ENCODE results near the gene TRAPPC6A. TPM values are rescaled to one million over a fixed set of nuclear protein-coding genes. Genes with fewer than 3 reads are reported as not detected.

Gene TRAPPC6A
- total and polyA plus RNA-seq, 2 donors (not counting 1 experiment from before 2014, with no cell fraction given) = 40.3 to 79.0 TPM

GRCh38 chr19:45121827-45122345, 56.2 kb downstream of the TRAPPC6A start:
- no peak overlapping the region for H3K4me3 ChIP-seq (ENCODE audit: control extremely low read depth in 1 of 5, extremely low read depth in 1 of 5, insufficient read depth in 1 of 5, low read depth in 2 of 5, low read length in 4 of 5)
- TF ChIP-seq EZH2 (IDR thresholded peaks at IDR 0.05; ENCODE audit: borderline replicate concordance, insufficient read depth, low read depth, low read length, poor library complexity, severe bottlenecking) (no peak), CTCF (IDR thresholded peaks at IDR 0.05) (no peak)
- Mint-ChIP-seq H3K4me1 (peaks cover 79% of the 10 kb centered on the region), H3K4me3 (no peak overlapping the region), H3K27ac (no peak overlapping the region), H3K27me3 (no peaks in the 10 kb centered on the region), H3K9me3 (ENCODE audit: insufficient read depth) (no peaks in the 10 kb centered on the region)
- H3K9ac ChIP-seq (ENCODE audit: low read length) = no peak overlapping the region
- WGBS (ENCODE audit: insufficient coverage) = 51% methylated on average over 11 of the region's 11 CpGs
- H3K4me1 ChIP-seq (ENCODE audit: control insufficient read depth in 2 of 2, insufficient read depth in 2 of 2, low read length in 2 of 2) = peaks cover 44 to 64% of the 10 kb centered on the region in 2 donors
- POLR2A ChIA-PET = no interaction called here
- ATAC-seq (ENCODE audit: low read depth) = no peak
- no peak overlapping the region for H3K27ac ChIP-seq (ENCODE audit: low read length in 2 of 2)
- no peak for DNase-seq
- no peaks in the 10 kb centered on the region for H3K36me3 ChIP-seq (replicated peaks in 1 of 2; ENCODE audit: control extremely low read depth in 1 of 2, control insufficient read depth in 1 of 2, extremely low read depth in 1 of 2, insufficient read depth in 2 of 2, low read length in 1 of 2)
- no peaks in the 10 kb centered on the region for H3K9me3 ChIP-seq (ENCODE audit: control extremely low read depth in 1 of 3, control insufficient read depth in 2 of 3, insufficient read depth in 1 of 3, low read length in 2 of 3)
- H3K79me2 ChIP-seq (ENCODE audit: control insufficient read depth, insufficient read depth, low read length) = peaks cover 95% of the 10 kb centered on the region
- peaks cover 86% of the 10 kb centered on the region for H4K20me1 ChIP-seq (ENCODE audit: control insufficient read depth, insufficient read depth, low read length, poor library complexity, severe bottlenecking)
- CTCF ChIA-PET = no interaction called here
- H3K4me2 ChIP-seq (replicated peaks; ENCODE audit: low read depth, low read length, poor library complexity, severe bottlenecking) = peak overlapping the region; percentile 6
- no peaks in the 10 kb centered on the region for H3K27me3 ChIP-seq (replicated peaks in 1 of 4; ENCODE audit: control extremely low read depth in 1 of 4, control insufficient read depth in 3 of 4, insufficient read depth in 4 of 4, low read length in 3 of 4)
- no peak overlapping the region for H2AFZ ChIP-seq (ENCODE audit: insufficient read depth, low read depth, low read length, poor library complexity, severe bottlenecking)
- intact Hi-C loops (cut with micrococcal nuclease) = no loop called here

GRCh38 chr19:45119582-45119981, 58.5 kb downstream of the TRAPPC6A start:
- Histone ChIP-seq H3K79me2 (ENCODE audit: control insufficient read depth, insufficient read depth, low read length) (peaks cover 95% of the 10 kb centered on the region), H2AFZ (ENCODE audit: insufficient read depth, low read depth, low read length, poor library complexity, severe bottlenecking) (no peak overlapping the region), H3K4me2 (replicated peaks; ENCODE audit: low read depth, low read length, poor library complexity, severe bottlenecking) (no peak overlapping the region), H3K9ac (ENCODE audit: low read length) (no peak overlapping the region), H3K27me3 (replicated peaks in 1 of 4; ENCODE audit: control extremely low read depth in 1 of 4, control insufficient read depth in 3 of 4, insufficient read depth in 4 of 4, low read length in 3 of 4) (no peaks in the 10 kb centered on the region), H3K4me3 (ENCODE audit: control extremely low read depth in 1 of 5, extremely low read depth in 1 of 5, insufficient read depth in 1 of 5, low read depth in 2 of 5, low read length in 4 of 5) (no peak overlapping the region), H3K9me3 (ENCODE audit: control extremely low read depth in 1 of 3, control insufficient read depth in 2 of 3, insufficient read depth in 1 of 3, low read length in 2 of 3) (no peaks in the 10 kb centered on the region), H4K20me1 (ENCODE audit: control insufficient read depth, insufficient read depth, low read length, poor library complexity, severe bottlenecking) (peaks cover 87% of the 10 kb centered on the region), H3K4me1 (ENCODE audit: control insufficient read depth in 2 of 2, insufficient read depth in 2 of 2, low read length in 2 of 2) (peaks cover 34 to 67% of the 10 kb centered on the region in 2 donors), H3K27ac (ENCODE audit: low read length in 2 of 2) (peak overlapping the region in 1 of 2 donors; percentile 6), H3K36me3 (replicated peaks in 1 of 2; ENCODE audit: control extremely low read depth in 1 of 2, control insufficient read depth in 1 of 2, extremely low read depth in 1 of 2, insufficient read depth in 2 of 2, low read length in 1 of 2) (no peaks in the 10 kb centered on the region)
- Mint-ChIP-seq H3K4me1 (peaks cover 78% of the 10 kb centered on the region), H3K4me3 (peak overlapping the region; percentile 13), H3K27ac (peak overlapping the region; percentile 65), H3K27me3 (no peaks in the 10 kb centered on the region), H3K9me3 (ENCODE audit: insufficient read depth) (no peaks in the 10 kb centered on the region)
- no peak for ATAC-seq (ENCODE audit: low read depth)
- CTCF ChIA-PET = interaction anchor here (0.7 to 1.4 kb wide), 3 partner anchors 12 to 27 kb away, joined by 3 to 6 read pairs (median 3); partner anchors contain the start of gene PPP1R37
- WGBS (ENCODE audit: insufficient coverage) = 100% methylated on average over 2 of the region's 6 CpGs
- POLR2A ChIA-PET = interaction anchor here (1.2 to 1.6 kb wide), 2 partner anchors 16 to 27 kb away, joined by 4 to 7 read pairs; partner anchors contain the start of gene PPP1R37
- intact Hi-C loops (cut with micrococcal nuclease) = no loop called here
- TF ChIP-seq CTCF (IDR thresholded peaks at IDR 0.05) (no peak), EZH2 (IDR thresholded peaks at IDR 0.05; ENCODE audit: borderline replicate concordance, insufficient read depth, low read depth, low read length, poor library complexity, severe bottlenecking) (no peak)
- DNase-seq = no peak
